ENCODE measurements around the gene ZNF664. TPM values are rescaled to one million over a fixed set of nuclear protein-coding genes. Genes with fewer than 3 reads are reported as not detected.

Gene ZNF664
- total RNA-seq, 1 experiment from 2014 or later = 21.0 TPM

DNA sequence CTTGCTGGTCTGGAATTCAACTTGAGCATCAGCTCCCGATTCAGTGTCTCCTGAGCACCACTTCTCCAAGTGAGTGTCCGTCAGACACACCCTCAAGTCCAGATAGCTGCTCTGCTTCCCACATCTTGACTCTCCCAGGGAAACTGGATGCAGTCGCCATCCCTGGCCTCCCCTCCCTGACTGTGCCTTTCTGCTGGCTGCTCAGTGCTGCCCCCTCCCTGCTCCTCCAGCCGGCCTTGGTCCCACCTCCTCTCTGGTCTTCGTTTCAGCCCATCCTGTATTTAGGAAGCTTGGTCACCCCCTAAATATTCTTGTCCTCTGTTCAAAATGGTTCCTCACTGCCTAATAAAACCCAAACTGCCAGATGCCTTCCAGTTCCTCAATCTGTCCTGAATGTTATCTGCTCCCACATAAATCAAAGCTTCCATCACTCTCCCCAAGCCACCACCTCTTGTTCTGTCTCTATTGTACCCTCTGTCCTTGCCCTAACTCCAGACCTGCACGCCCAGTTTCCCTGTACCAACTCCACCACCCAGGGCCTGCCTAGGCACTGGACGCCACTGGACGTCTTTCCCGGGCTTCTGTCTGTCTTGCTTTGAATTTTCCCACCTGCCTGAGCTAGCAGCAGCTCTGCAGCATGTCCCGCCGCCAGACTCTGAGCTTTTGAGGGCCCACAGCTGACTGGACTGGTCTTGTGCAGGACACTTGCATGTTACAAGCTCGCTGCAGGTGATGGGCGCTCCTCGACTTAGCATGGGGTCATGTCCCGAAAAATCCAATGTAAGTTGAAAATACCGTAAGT is 34.1 kb upstream of the ZNF664 start:
- H3K36me3 ChIP-seq (ENCODE audit: insufficient read depth, low read length) = no peaks in the 10 kb centered on the region
- H4K20me1 ChIP-seq (ENCODE audit: insufficient read depth, low read depth, low read length) = no peaks in the 10 kb centered on the region
- no peak for DNase-seq
- no peak overlapping the region for H2AFZ ChIP-seq (ENCODE audit: low read length)
- no peaks in the 10 kb centered on the region for H3K79me2 ChIP-seq (ENCODE audit: low read length)
- no peaks in the 10 kb centered on the region for H3K27me3 ChIP-seq (ENCODE audit: low read length)
- peaks cover 4% of the 10 kb centered on the region for H3K4me1 ChIP-seq (ENCODE audit: low read length)
- no peak overlapping the region for H3K27ac ChIP-seq (ENCODE audit: low read length)
- no peaks in the 10 kb centered on the region for H3K9me3 ChIP-seq (ENCODE audit: low read length)
- no peaks in the 10 kb centered on the region for H3K9me2 ChIP-seq (replicated peaks; ENCODE audit: insufficient read depth, low read length)
- no peak overlapping the region for H3K9ac ChIP-seq (ENCODE audit: low read length)
- no peak overlapping the region for H3K4me3 ChIP-seq (ENCODE audit: low read length)
- H3K4me2 ChIP-seq (ENCODE audit: low read depth, low read length, poor library complexity, severe bottlenecking) = no peak overlapping the region

DNA sequence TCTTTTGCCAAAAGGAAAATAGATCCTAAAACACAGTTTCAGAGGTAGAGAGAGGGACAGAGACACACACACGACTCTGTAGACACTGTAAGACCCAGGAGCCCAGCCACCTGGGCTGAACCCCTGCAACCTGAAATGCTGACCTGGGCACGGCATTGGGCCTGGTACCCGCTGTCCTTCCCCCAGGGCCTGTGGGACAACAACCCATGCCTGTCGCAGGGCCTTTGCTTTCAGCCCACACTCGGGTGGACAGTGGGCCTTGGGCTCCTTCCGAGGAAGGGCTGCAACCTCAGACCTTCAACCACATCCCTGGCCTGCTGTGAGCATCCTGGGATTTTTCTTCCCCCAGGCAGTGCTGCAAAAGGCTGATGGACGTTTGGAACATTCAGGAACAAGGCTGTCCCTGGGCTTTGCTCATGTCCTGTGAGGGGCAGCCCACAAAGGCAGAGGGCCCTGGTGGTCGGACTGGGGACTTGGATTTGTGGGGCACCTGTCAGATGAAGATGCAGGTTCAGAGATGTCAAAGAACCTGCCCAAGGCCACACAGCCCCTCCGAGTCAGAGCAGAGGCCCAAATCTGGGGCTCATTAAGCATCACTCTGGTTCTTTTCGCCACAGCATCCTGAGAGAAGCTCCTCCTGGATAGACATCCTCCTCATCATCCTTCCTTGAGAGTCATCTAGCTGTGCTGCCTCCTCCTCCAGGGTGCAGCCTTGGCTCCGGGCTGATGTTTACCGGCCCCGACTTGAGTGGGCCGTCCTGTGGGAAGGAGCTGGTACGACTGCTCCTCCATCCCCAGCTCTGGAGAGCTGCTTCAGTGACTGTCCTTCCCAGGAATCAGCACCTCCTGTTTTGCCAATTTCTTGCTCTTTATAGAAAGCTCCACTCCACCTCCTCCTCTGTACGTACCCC is 33.0 kb upstream of the ZNF664 start:
- no peak overlapping the region for H3K4me3 ChIP-seq (ENCODE audit: low read length)
- H3K79me2 ChIP-seq (ENCODE audit: low read length) = no peaks in the 10 kb centered on the region
- no peak overlapping the region for H2AFZ ChIP-seq (ENCODE audit: low read length)
- H3K4me1 ChIP-seq (ENCODE audit: low read length) = no peaks in the 10 kb centered on the region
- no peak overlapping the region for H3K9ac ChIP-seq (ENCODE audit: low read length)
- no peaks in the 10 kb centered on the region for H3K36me3 ChIP-seq (ENCODE audit: insufficient read depth, low read length)
- H3K9me2 ChIP-seq (replicated peaks; ENCODE audit: insufficient read depth, low read length) = no peaks in the 10 kb centered on the region
- no peaks in the 10 kb centered on the region for H4K20me1 ChIP-seq (ENCODE audit: insufficient read depth, low read depth, low read length)
- H3K27ac ChIP-seq (ENCODE audit: low read length) = no peak overlapping the region
- H3K9me3 ChIP-seq (ENCODE audit: low read length) = no peaks in the 10 kb centered on the region
- no peak for DNase-seq
- H3K4me2 ChIP-seq (ENCODE audit: low read depth, low read length, poor library complexity, severe bottlenecking) = no peak overlapping the region
- H3K27me3 ChIP-seq (ENCODE audit: low read length) = no peaks in the 10 kb centered on the region

DNA sequence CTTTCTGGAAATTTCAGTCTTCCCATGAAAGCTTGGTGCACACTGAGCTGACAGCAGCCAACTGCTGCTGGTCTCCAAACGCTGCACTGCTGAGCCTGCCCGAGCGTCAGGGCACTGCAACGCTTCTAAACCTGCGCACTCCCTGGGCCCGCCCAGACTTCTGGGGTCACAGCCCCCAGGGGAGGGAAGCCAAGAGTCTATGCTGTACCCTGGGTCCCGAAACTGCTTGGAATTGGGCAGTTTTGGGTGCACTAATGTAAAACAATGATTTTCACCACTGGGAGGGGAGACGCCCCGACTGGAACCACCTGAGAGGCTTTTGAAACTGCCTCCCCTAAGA is 32.4 kb upstream of the ZNF664 start:
- Histone ChIP-seq H3K27me3 (ENCODE audit: low read length) (no peaks in the 10 kb centered on the region), H3K4me1 (ENCODE audit: low read length) (no peaks in the 10 kb centered on the region), H3K27ac (ENCODE audit: low read length) (no peak overlapping the region), H3K9ac (ENCODE audit: low read length) (no peak overlapping the region), H3K4me3 (ENCODE audit: low read length) (no peak overlapping the region), H2AFZ (ENCODE audit: low read length) (no peak overlapping the region), H4K20me1 (ENCODE audit: insufficient read depth, low read depth, low read length) (no peaks in the 10 kb centered on the region), H3K79me2 (ENCODE audit: low read length) (no peaks in the 10 kb centered on the region), H3K9me3 (ENCODE audit: low read length) (no peaks in the 10 kb centered on the region), H3K36me3 (ENCODE audit: insufficient read depth, low read length) (no peaks in the 10 kb centered on the region), H3K9me2 (replicated peaks; ENCODE audit: insufficient read depth, low read length) (no peaks in the 10 kb centered on the region), H3K4me2 (ENCODE audit: low read depth, low read length, poor library complexity, severe bottlenecking) (no peak overlapping the region)
- no peak for DNase-seq

DNA sequence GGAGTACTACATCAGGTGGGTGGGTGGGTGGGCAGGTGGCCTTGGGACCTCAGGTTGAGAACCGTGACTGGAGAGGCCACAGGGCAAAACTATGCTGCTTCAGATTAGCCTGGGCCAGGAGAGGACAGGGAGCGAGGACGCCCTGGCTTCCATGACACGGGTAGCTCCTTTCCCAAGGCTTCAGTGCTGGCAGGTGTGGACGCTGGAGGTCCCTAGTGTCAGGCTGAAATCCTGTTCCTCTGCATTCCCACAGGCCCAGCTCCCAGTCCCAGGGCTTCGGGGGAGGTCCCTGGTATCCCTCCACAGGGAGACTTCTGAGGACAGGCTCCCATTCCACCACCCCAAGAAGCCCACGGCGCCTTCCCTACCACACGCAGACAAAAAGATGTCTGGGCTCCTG is 32.0 kb upstream of the ZNF664 start:
- no peak overlapping the region for H3K4me3 ChIP-seq (ENCODE audit: low read length)
- H2AFZ ChIP-seq (ENCODE audit: low read length) = no peak overlapping the region
- H3K27ac ChIP-seq (ENCODE audit: low read length) = no peak overlapping the region
- H3K27me3 ChIP-seq (ENCODE audit: low read length) = no peaks in the 10 kb centered on the region
- no peaks in the 10 kb centered on the region for H3K79me2 ChIP-seq (ENCODE audit: low read length)
- no peak overlapping the region for H3K9ac ChIP-seq (ENCODE audit: low read length)
- no peaks in the 10 kb centered on the region for H3K9me2 ChIP-seq (replicated peaks; ENCODE audit: insufficient read depth, low read length)
- DNase-seq = no peak
- no peak overlapping the region for H3K4me2 ChIP-seq (ENCODE audit: low read depth, low read length, poor library complexity, severe bottlenecking)
- no peaks in the 10 kb centered on the region for H3K9me3 ChIP-seq (ENCODE audit: low read length)
- H3K4me1 ChIP-seq (ENCODE audit: low read length) = no peaks in the 10 kb centered on the region
- H3K36me3 ChIP-seq (ENCODE audit: insufficient read depth, low read length) = no peaks in the 10 kb centered on the region
- no peaks in the 10 kb centered on the region for H4K20me1 ChIP-seq (ENCODE audit: insufficient read depth, low read depth, low read length)

- Histone ChIP-seq H3K9me2 (replicated peaks; ENCODE audit: insufficient read depth, low read length) (no peaks in the 10 kb centered on the region), H3K27ac (ENCODE audit: low read length) (no peak overlapping the region), H3K4me2 (ENCODE audit: low read depth, low read length, poor library complexity, severe bottlenecking) (no peak overlapping the region), H3K4me1 (ENCODE audit: low read length) (no peaks in the 10 kb centered on the region), H4K20me1 (ENCODE audit: insufficient read depth, low read depth, low read length) (no peaks in the 10 kb centered on the region), H3K27me3 (ENCODE audit: low read length) (no peaks in the 10 kb centered on the region), H2AFZ (ENCODE audit: low read length) (no peak overlapping the region), H3K9ac (ENCODE audit: low read length) (no peak overlapping the region), H3K79me2 (ENCODE audit: low read length) (no peaks in the 10 kb centered on the region), H3K9me3 (ENCODE audit: low read length) (no peaks in the 10 kb centered on the region), H3K36me3 (ENCODE audit: insufficient read depth, low read length) (no peaks in the 10 kb centered on the region), H3K4me3 (ENCODE audit: low read length) (no peak overlapping the region)
- no peak for DNase-seq
These were observed 31.3 kb upstream of the ZNF664 start for GRCh38 chr12:123941624-123942237.

GRCh38 chr12:123942238-123942653 is 30.8 kb upstream of the ZNF664 start:
- H3K79me2 ChIP-seq (ENCODE audit: low read length) = no peaks in the 10 kb centered on the region
- DNase-seq = no peak
- H3K27ac ChIP-seq (ENCODE audit: low read length) = no peak overlapping the region
- H4K20me1 ChIP-seq (ENCODE audit: insufficient read depth, low read depth, low read length) = no peaks in the 10 kb centered on the region
- H3K9me3 ChIP-seq (ENCODE audit: low read length) = no peaks in the 10 kb centered on the region
- no peak overlapping the region for H3K4me2 ChIP-seq (ENCODE audit: low read depth, low read length, poor library complexity, severe bottlenecking)
- no peak overlapping the region for H3K4me3 ChIP-seq (ENCODE audit: low read length)
- H3K9ac ChIP-seq (ENCODE audit: low read length) = no peak overlapping the region
- no peaks in the 10 kb centered on the region for H3K36me3 ChIP-seq (ENCODE audit: insufficient read depth, low read length)
- no peaks in the 10 kb centered on the region for H3K27me3 ChIP-seq (ENCODE audit: low read length)
- H3K4me1 ChIP-seq (ENCODE audit: low read length) = no peaks in the 10 kb centered on the region
- no peak overlapping the region for H2AFZ ChIP-seq (ENCODE audit: low read length)
- no peaks in the 10 kb centered on the region for H3K9me2 ChIP-seq (replicated peaks; ENCODE audit: insufficient read depth, low read length)

DNA sequence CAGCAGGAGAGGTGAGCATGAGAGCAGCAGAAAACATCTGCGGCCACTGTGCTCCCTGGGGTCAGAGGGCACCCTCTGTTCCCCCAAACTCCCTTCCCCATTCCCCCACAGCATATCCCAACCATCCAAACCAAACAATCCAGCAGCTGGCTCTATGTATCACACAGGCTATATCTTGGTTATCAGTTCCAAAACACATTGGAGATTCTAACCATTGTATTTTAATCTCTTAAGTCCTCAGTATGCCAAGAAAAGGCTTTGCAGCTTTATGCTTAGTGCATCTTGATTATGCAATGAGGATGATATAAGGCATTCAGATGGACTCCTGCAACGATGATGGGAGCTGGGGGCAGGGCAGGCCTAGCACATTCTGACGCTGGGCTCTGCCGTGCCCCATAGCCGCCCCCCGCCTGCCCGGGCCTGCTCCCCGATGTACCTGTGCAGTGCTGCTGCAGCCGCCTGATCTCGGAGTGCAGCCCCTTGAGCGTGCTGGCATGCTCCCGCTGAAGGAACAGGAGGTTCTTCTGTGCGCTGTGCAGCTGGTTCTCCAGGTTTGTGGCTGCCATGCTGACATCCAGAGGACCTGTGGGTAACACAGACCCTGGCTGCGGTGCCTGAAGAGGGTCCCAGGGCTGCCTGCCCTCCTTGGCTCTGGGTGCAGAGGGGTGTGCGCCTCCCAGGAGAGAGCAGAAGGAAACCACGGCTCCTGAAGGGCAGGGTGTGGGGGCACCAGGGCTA is 29.9 kb upstream of the ZNF664 start:
- H3K27me3 ChIP-seq (ENCODE audit: low read length) = no peaks in the 10 kb centered on the region
- no peaks in the 10 kb centered on the region for H3K4me1 ChIP-seq (ENCODE audit: low read length)
- H3K4me2 ChIP-seq (ENCODE audit: low read depth, low read length, poor library complexity, severe bottlenecking) = no peak overlapping the region
- no peak overlapping the region for H3K9ac ChIP-seq (ENCODE audit: low read length)
- H2AFZ ChIP-seq (ENCODE audit: low read length) = no peak overlapping the region
- no peak for DNase-seq
- H3K9me2 ChIP-seq (replicated peaks; ENCODE audit: insufficient read depth, low read length) = no peaks in the 10 kb centered on the region
- no peaks in the 10 kb centered on the region for H3K79me2 ChIP-seq (ENCODE audit: low read length)
- H3K27ac ChIP-seq (ENCODE audit: low read length) = no peak overlapping the region
- H3K36me3 ChIP-seq (ENCODE audit: insufficient read depth, low read length) = no peaks in the 10 kb centered on the region
- H3K4me3 ChIP-seq (ENCODE audit: low read length) = no peak overlapping the region
- no peaks in the 10 kb centered on the region for H3K9me3 ChIP-seq (ENCODE audit: low read length)
- H4K20me1 ChIP-seq (ENCODE audit: insufficient read depth, low read depth, low read length) = no peaks in the 10 kb centered on the region

Data from Karpas-422 (cell line).